Islet precursor cell (in vitro differentiated cells): Measurements from ENCODE around the gene PKP3.
"Not testable (repeated sequence)": the region's sequence is repeated elsewhere in the genome, so short reads cannot be mapped to it uniquely, and the experiment has no call there.

Experiments used
- DNase-seq: peaks from one replicate; pipeline ENCODE4 v3.0.0-alpha.2; 2018

Gene PKP3

GRCh38 chr11:412641-413119 lies 18.7 kb downstream of the PKP3 start:
- DNase-seq: no peak

- DNase-seq: no peak
Measured at GRCh38 chr11:413120-414081, 19.4 kb downstream of the PKP3 start.

- DNase-seq: no peak
Measured at GRCh38 chr11:414318-414857, 20.4 kb downstream of the PKP3 start.

DNA sequence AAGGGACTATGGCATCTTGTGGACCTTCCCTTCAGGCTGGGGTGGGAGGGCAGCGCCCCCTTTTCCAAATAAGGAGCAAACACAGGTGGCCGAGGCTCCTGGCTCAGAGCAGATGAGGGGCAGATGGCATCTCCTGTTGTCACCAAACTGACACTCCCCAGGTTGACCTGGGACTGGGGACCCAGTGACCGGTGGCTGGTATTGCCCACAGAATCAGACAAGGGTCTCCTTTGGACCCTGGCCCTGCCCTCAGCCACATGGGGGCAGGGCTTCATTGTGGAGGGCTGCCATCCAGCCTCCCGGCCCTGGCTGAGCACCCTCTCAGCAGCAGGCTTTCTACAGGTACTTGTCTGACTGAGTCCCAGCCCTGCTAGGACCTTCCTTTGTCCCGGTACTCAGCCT lies 21.6 kb downstream of the PKP3 start:
- no peak for DNase-seq

- no peak for DNase-seq
Measured at GRCh38 chr11:416051-416756, 22.2 kb downstream of the PKP3 start.

DNA sequence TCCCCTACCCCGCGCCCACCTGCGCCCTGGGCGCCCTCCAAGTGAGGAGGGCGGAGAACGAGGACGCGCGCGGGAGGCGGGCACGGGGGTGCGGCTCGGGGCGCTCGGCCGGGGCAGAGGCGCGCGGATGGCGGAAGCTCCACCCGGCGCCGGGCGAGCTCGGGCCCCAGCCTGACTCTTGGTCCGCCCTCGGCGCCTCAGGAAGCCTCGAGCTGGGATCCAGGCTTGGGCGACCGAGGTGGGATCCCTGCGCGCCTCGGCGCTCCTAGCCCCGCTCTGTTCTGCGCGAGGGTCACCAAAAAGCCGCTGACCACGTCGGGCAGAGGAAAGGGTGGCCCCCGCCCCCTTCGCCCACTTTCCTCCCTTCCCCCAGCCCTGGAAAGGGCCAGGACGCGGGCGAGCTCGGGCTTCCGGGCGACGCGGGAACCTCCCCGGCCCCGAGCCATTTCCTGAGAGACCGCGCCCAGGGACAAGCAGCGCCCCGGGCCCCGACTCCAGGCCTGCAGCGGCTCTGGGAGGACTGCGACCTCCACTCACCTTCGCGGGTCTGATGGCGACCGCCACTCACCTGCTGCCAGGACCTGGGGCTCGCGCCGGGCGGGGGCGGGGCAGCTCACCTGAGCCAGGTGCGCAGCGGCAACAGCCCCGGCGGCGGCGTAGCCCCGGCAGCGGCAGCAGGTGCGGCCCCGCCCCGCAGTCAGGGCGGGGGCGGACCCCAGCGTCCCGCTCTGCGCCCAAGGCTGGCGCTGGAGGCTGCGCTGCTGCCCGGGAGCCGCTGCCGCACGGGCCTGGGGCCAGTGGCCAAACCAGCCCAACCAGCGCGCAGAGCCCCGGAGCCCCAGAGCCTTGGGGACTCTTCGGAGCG lies 23.0 kb downstream of the PKP3 start:
- no peak for DNase-seq

DNA sequence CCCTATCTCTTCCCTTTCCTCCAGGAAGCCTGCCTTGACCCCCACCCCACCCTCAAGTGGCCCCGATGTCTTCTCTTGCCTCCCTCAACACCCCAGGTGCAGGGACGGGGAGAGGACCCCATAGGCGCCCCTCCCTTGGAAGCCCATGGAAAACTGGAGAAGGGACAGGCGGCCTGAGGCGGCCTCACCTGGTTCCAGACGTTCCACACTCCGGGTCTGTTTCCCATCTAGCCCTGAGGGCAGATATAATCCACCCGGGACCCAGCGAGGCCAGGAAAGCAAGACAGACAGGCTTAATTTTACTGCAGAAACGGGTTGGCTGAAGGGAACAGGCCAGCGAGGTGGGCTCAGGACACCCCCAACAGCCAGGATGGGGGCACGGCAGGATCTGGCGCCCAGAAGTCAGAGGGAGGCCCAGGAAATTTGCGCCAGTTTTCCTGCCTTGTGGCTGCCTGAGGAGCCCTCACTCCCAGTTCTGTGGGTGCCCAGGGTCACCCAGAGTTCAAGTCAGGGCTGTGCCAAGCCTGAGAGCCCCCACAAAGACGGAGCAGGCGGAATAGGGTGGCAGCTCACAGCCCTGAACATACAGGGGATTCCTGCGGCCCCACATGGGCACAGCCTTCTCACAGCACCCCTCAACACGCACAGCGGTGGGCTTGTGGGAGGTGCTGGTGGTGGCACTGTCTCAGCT lies 23.8 kb downstream of the PKP3 start:
- no peak for DNase-seq

- no peak for DNase-seq
Measured at GRCh38 chr11:418343-419247, 24.6 kb downstream of the PKP3 start.

DNA sequence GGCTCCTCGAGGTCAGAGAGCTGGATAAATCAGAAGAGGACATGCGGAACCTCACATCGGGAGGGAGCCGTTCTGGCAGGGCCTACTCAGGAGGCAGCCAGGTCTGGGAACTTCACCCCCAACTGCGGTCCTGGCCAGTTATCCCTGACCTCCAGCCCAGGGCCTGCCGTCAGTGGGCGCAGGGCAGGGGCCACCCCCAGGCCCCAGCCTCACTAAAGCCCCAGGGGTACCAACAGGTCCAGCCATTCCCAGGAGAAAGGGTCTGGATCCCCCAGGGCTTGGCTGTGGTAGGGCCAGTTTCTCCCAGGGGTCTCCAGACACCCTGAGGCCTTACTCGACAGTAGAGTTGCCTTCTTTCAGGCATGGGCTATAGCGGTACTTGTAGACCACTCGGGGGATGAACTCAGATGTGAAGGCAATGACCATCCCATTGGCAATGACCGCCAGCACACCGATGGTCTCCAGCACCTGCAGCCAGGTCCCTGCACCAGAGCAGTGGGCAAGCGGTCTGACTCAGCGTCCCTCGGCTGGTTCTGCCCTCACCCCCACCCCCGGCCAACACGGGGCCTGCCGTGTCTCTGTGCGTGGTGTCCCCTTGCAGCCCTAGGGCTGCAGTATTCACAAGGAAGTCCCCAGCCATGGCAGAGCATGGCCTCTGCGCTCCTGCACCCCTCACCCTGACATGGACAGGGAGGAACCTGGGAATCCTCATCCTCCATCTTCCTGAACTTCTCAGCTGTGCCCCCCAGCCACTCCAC lies 25.4 kb downstream of the PKP3 start:
- DNase-seq: no peak

DNA sequence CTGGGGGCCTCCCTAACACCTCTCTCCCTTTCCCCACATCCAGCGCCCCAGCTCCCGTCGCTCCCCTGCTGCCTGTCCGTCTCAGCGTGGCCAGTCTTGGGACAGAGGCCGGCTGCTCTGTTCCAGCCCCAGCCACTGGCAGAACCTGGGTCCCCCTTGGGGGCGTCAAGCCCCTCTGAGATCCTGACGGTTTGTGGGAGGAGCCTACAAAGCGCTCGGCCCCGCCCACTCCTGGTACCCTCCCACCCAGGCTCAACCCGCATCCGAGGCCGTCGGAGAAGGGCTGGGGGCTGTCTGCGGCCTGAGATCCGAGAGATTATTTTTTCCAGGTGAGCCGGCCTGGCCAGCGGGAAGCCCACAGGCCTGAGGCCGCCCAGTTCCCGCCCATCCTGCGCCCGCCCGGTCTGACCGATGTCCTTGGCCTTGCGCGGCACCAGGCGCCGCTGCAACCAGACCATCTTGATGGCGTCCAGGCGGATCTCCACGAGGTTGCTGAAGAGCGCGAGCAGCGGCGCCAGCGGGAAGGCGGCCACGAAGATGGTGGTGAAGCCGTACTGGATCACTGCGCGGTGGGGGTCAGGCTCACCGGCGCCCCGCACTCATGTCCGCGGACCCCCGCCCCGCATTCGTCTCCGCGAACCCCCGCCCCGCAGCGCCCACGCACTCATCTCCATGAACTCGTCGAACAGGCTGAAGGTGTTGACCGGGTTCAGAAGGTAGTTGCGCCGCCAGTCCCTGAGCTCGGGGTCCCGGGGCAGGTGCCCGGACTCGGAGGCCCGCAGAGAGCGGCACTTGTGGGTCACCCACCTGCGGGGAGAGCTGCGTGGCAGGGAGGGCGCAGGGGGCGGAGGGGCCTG lies 26.3 kb downstream of the PKP3 start:
- DNase-seq: no peak

- DNase-seq: no peak
Measured at GRCh38 chr11:420911-421321, 26.9 kb downstream of the PKP3 start.

GRCh38 chr11:422249-422656 lies 28.2 kb downstream of the PKP3 start:
- no peak for DNase-seq

- no peak for DNase-seq
Measured at GRCh38 chr11:424232-424631, 30.2 kb downstream of the PKP3 start.

- not testable (repeated sequence) for DNase-seq
Measured at GRCh38 chr11:424766-425165, 30.8 kb downstream of the PKP3 start.

- no peak for DNase-seq
Measured at GRCh38 chr11:425301-425700, 31.3 kb downstream of the PKP3 start.

- DNase-seq: no peak
Measured at GRCh38 chr11:426851-427250, 32.8 kb downstream of the PKP3 start.

DNA sequence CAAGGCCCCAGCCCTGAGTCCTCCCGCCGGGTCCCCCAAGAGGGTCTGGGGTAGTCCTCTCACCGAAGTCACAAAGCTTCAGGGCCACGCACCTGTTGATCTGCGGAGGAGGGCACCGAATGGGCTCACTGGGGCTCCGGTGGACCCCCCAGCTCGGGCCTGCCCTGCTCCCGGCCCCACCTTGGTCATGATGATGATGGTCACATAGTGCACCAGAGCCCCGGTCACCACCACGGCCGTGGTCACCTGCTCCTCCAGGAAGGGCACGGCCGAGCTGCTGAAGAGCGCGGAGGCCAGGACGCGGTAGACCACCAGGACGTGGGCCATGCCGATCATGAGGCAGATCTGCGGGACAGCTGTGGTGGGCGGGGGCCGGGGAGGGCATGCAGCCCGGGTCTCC lies 34.3 kb downstream of the PKP3 start:
- no peak for DNase-seq

DNA sequence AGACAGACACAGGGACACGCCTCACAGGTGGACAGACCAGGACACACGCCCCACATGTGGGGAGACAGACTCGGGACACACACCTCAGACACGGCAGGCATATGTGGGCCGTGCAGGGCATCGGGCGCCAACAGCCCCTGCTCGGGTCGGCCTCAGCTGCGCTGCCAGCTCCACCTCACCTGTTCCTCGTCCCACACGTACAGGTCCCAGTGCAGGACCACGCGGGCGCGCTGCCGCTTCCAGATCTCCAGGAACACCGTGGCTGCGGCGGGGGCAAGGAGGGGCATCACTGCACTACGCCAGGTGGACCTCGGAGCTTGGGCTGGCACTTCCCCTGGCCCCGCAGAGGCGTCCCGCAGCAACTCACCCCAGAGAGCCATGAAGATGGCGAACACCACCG lies 35.4 kb downstream of the PKP3 start:
- DNase-seq: no peak

GRCh38 chr11:429931-430456 lies 36.0 kb downstream of the PKP3 start:
- no peak for DNase-seq
